HepG2 (cell line): Measurements from ENCODE around the gene RTP2. TPM values are rescaled to one million over a fixed set of nuclear protein-coding genes. Genes with fewer than 3 reads are reported as not detected.
A peak's percentile ranks its signal among the peaks of the same experiment; 100 is the strongest.

Experiments used
- ARHGAP35 ChIP-seq: sonication (generic); formaldehyde crosslinking; IDR thresholded peaks from 2 replicates; pipeline ENCODE4 v1.9.0; 2022; ENCODE audit warnings: mild to moderate bottlenecking, inconsistent platforms, moderate library complexity, missing genetic modification reagents, borderline replicate concordance
- ARNT ChIP-seq: fragments of 450-650 bp; IDR thresholded peaks from 2 replicates; pipeline ENCODE4 v1.6.1; 2017
- CENPT ChIP-seq: sonication (generic); formaldehyde crosslinking; IDR thresholded peaks from 2 replicates; pipeline ENCODE4 v1.8.0; 2022; ENCODE audit warnings: low read depth, mild to moderate bottlenecking, moderate library complexity, missing genetic modification reagents
- CHCHD3 ChIP-seq: sonication (generic); formaldehyde crosslinking; IDR thresholded peaks from 2 replicates; pipeline ENCODE4 v1.8.0; 2022; ENCODE audit warnings: mild to moderate bottlenecking, missing genetic modification reagents, moderate library complexity
- ERF ChIP-seq: IDR thresholded peaks from 2 replicates; pipeline ENCODE4 v1.6.1; 2018; ENCODE audit warnings: missing biosample characterization, missing genetic modification reagents
- HNF4A ChIP-seq: sonication (generic); formaldehyde crosslinking; IDR thresholded peaks from 2 replicates; pipeline ENCODE4 v1.4.0; 2020; ENCODE audit warnings: missing genetic modification reagents
- HOXD1 ChIP-seq: sonication (generic); formaldehyde crosslinking; IDR thresholded peaks from 2 replicates; pipeline ENCODE4 v1.5.0; 2020; ENCODE audit warnings: missing genetic modification reagents
- MTA1 ChIP-seq: sonication (generic); formaldehyde crosslinking; IDR thresholded peaks from 2 replicates; pipeline ENCODE4 v1.4.0; 2020; ENCODE audit warnings: missing genetic modification reagents, mild to moderate bottlenecking, borderline replicate concordance
- PHB2 ChIP-seq: fragments of 450-650 bp; IDR thresholded peaks from 2 replicates; pipeline ENCODE4 v1.6.1; 2018; ENCODE audit not compliant: partially characterized antibody
- SETDB1 ChIP-seq: sonication (generic); formaldehyde crosslinking; IDR thresholded peaks from 2 replicates; pipeline ENCODE4 v1.5.1; 2020; ENCODE audit warnings: missing genetic modification reagents, mild to moderate bottlenecking, borderline replicate concordance
- TARDBP ChIP-seq: sonication (generic); formaldehyde crosslinking; IDR thresholded peaks from 2 replicates; pipeline ENCODE4 v1.8.0; 2022; ENCODE audit warnings: mild to moderate bottlenecking, missing genetic modification reagents
- TERF1 ChIP-seq: sonication (generic); formaldehyde crosslinking; IDR thresholded peaks from 2 replicates; pipeline ENCODE4 v1.8.0; 2022; ENCODE audit warnings: mild to moderate bottlenecking, missing genetic modification reagents, moderate library complexity
- ZNF136 ChIP-seq: sonication (generic); formaldehyde crosslinking; IDR thresholded peaks from 2 replicates; pipeline ENCODE4 v1.8.1; 2022; ENCODE audit warnings: low read depth, mild to moderate bottlenecking, moderate library complexity, missing genetic modification reagents
- ZNF138 ChIP-seq: sonication (generic); formaldehyde crosslinking; IDR thresholded peaks from 2 replicates; pipeline ENCODE4 v1.5.0; 2020; ENCODE audit warnings: mild to moderate bottlenecking, low read depth, missing genetic modification reagents
- ZNF251 ChIP-seq: sonication (generic); formaldehyde crosslinking; IDR thresholded peaks from 2 replicates; pipeline ENCODE4 v1.9.0; 2021; ENCODE audit warnings: mild to moderate bottlenecking, missing genetic modification reagents
- ZNF597 ChIP-seq: sonication (generic); formaldehyde crosslinking; IDR thresholded peaks from 2 replicates; pipeline ENCODE4 v1.5.0; 2020; ENCODE audit warnings: missing genetic modification reagents
- ZNF678 ChIP-seq: sonication (generic); formaldehyde crosslinking; IDR thresholded peaks from 2 replicates; pipeline ENCODE4 v1.4.0; 2020; ENCODE audit warnings: mild to moderate bottlenecking, missing genetic modification reagents
- polyA plus RNA-seq, 8 experiments: library from polyadenylated mRNA; depleted of rRNA in 3 of 8; stranded (reverse) in 7 of 8; unstranded in 1 of 8; fragments of >200 nt; fragmentation: Illumina TruSeq in 4 of 8; extraction: Trizol in 4 of 8; gene quantifications; 2 replicates each; pipeline versions ENCODE4 v1.2.1 to v1.2.3, GENCODE V29; 2011 to 2016; ENCODE audit warnings: low read depth in 4 of 8, missing spikeins in 1 of 8, mixed read lengths in 1 of 8; ENCODE audit not compliant: insufficient read depth in 1 of 8
- total RNA-seq, 5 experiments: library from RNA; depleted of rRNA; stranded (reverse); fragments of >200 nt; fragmentation: Illumina TruSeq; extraction: Trizol; gene quantifications; 2 replicates each; pipeline ENCODE4 v1.2.3, GENCODE V29; 2016; ENCODE audit warnings: low read depth in 1 of 5
- TF ChIP-seq, protein P1 (sequence below): sonication (generic); formaldehyde crosslinking; conservative IDR thresholded peaks from 2 replicates; pipeline ENCODE4 v1.4.0; 2020; ENCODE audit warnings: missing genetic modification reagents
- TF ChIP-seq, protein P2 (sequence below): sonication (generic); formaldehyde crosslinking; IDR thresholded peaks from 2 replicates; pipeline ENCODE4 v1.5.0; 2020; ENCODE audit warnings: mild to moderate bottlenecking, low read depth, missing genetic modification reagents, borderline replicate concordance
- TF ChIP-seq, protein P3 (sequence below): IDR thresholded peaks from 2 replicates; pipeline ENCODE4 v1.6.1; 2016
- TF ChIP-seq, protein P4 (sequence below): sonication (generic); formaldehyde crosslinking; IDR thresholded peaks from 2 replicates; pipeline ENCODE4 v1.4.0; 2020; ENCODE audit warnings: mild to moderate bottlenecking, missing genetic modification reagents
- TF ChIP-seq, protein P5 (sequence below), 2 experiments: fragments of 450-650 bp in 1 of 2; sonication (generic) in 1 of 2; formaldehyde crosslinking; IDR thresholded peaks; 2 replicates each; pipeline versions ENCODE4 v1.5.0 to v1.8.0; 2020 to 2022; ENCODE audit warnings: mild to moderate bottlenecking in 1 of 2, missing genetic modification reagents in 1 of 2

The RTP2 gene
- total and polyA plus RNA-seq, 2 of the 13 experiments (the other 11 are each of a cell fraction or from before 2014, with no cell fraction given): not detected

- TF ChIP-seq ARHGAP35 (CRISPR knock-in tag) (peak; percentile 71; the same call in 1 of the 2 replicates), HOXD1 (peak; percentile 94), TERF1 (CRISPR knock-in tag) (no peak), TARDBP (CRISPR knock-in tag) (no peak), MTA1 (CRISPR knock-in tag) (no peak), SETDB1 (CRISPR knock-in tag) (no peak), ZNF597 (CRISPR knock-in tag) (no peak), CHCHD3 (CRISPR knock-in tag) (no peak), ZNF251 (no peak; the same call in 1 of the 2 replicates), HNF4A (CRISPR knock-in tag) (no peak), ERF (CRISPR knock-in tag) (peak; percentile 96), CENPT (CRISPR knock-in tag) (0 out of 2 replicates have a peak, but pooled peaks have one; percentile 83), ZNF136 (no peak), ZNF138 (CRISPR knock-in tag) (peak; percentile 99), ZNF678 (0 out of 2 replicates have a peak, but pooled peaks have one; percentile 69), ARNT (no peak), PHB2 (no peak)
- TF ChIP-seq, protein P1, sequence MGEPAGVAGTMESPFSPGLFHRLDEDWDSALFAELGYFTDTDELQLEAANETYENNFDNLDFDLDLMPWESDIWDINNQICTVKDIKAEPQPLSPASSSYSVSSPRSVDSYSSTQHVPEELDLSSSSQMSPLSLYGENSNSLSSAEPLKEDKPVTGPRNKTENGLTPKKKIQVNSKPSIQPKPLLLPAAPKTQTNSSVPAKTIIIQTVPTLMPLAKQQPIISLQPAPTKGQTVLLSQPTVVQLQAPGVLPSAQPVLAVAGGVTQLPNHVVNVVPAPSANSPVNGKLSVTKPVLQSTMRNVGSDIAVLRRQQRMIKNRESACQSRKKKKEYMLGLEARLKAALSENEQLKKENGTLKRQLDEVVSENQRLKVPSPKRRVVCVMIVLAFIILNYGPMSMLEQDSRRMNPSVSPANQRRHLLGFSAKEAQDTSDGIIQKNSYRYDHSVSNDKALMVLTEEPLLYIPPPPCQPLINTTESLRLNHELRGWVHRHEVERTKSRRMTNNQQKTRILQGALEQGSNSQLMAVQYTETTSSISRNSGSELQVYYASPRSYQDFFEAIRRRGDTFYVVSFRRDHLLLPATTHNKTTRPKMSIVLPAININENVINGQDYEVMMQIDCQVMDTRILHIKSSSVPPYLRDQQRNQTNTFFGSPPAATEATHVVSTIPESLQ (CRISPR knock-in tag): peak; percentile 98
- TF ChIP-seq, protein P2, sequence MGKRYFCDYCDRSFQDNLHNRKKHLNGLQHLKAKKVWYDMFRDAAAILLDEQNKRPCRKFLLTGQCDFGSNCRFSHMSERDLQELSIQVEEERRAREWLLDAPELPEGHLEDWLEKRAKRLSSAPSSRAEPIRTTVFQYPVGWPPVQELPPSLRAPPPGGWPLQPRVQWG (CRISPR knock-in tag): no peak
- TF ChIP-seq, protein P3, sequence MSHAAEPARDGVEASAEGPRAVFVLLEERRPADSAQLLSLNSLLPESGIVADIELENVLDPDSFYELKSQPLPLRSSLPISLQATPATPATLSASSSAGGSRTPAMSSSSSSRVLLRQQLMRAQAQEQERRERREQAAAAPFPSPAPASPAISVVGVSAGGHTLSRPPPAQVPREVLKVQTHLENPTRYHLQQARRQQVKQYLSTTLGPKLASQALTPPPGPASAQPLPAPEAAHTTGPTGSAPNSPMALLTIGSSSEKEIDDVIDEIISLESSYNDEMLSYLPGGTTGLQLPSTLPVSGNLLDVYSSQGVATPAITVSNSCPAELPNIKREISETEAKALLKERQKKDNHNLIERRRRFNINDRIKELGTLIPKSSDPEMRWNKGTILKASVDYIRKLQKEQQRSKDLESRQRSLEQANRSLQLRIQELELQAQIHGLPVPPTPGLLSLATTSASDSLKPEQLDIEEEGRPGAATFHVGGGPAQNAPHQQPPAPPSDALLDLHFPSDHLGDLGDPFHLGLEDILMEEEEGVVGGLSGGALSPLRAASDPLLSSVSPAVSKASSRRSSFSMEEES (CRISPR knock-in tag): peak; percentile 94
- TF ChIP-seq, protein P4, sequence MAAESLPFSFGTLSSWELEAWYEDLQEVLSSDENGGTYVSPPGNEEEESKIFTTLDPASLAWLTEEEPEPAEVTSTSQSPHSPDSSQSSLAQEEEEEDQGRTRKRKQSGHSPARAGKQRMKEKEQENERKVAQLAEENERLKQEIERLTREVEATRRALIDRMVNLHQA (CRISPR knock-in tag): no peak
- TF ChIP-seq, protein P5, sequence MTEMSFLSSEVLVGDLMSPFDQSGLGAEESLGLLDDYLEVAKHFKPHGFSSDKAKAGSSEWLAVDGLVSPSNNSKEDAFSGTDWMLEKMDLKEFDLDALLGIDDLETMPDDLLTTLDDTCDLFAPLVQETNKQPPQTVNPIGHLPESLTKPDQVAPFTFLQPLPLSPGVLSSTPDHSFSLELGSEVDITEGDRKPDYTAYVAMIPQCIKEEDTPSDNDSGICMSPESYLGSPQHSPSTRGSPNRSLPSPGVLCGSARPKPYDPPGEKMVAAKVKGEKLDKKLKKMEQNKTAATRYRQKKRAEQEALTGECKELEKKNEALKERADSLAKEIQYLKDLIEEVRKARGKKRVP (CRISPR knock-in tag; IDR thresholded peaks at IDR 0.05): no peak
These were observed 32.5 kb downstream of the RTP2 start, which contains the start of gene SST (continued) for GRCh38 chr3:187669675-187670504.
